Right kidney (tissue), 1 donor: Measurements from ENCODE around the gene IGLL5.

Experiments
- DNase-seq: peaks from one replicate; pipeline ENCODE4 v3.0.0-alpha.2; 2016

IGLL5 gene

DNA sequence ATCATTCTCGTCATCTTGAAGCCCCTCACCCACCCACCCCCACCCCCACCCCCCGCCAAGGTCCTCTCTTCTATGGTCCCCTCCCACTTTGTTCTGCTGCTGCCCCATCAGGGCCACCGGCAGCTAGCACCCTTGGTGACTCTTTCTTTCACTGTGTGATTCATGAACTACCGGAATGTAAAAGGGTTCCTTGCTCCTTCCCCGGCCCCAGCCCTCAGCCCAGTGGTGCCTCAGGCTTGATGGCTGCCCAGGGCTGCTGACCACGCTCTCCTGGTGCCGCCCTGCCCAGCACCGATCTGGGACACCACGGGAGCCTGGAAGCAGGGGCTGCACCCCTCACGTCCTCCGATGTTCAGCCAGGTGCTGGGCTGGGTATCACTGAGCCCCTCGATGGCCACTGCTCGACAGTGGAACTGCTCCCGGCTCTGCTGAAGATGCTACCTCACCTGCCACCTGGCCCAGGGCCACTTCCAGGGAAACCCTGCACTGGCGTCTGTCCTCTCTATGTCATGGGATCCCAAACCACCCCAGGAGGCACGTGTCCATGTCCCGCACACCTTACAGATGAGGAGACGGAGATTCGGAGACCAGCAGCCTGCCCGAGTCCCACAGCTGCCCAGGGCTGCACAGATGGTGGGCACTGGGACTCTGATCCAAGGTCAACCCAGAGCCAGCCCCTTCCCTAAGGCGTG, 39.7 kb downstream of the IGLL5 start:
- no peak for DNase-seq

GRCh38 chr22:22927888-22928665, 40.5 kb downstream of the IGLL5 start:
- DNase-seq, result no peak

DNA sequence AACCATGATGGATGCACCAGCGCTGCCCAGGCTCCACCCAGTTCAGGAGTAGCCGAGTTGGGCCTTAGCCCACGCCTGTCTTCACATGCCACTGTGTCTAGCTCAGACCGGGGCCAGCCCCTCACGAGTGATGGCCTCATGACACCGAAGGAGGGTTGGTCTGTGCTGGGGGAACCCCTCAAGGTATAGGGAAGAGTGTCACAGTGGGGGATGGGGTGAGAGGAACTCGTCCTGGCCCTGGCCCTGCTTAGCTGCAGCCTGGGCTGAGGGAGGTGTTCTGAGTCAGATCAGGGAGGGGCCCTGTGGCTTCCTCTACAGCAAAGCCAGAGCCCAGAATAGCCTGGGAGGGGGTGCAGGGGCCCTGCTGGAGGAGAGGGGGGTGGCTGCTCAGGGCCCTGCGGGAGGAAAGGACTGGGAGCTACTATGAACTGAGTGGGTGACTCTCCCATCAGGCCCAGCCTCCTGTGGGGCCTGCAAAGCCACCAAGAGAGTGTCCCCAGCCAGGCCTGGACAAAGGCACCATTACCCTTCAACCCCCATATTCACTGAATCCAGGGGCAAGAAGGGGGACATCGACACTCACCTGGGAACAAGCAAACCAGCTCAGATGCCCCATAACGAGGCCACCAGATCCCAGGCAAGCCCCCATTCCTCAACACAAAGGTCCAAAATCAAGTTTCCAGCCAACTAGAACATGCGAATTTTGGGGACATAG, 41.2 kb downstream of the IGLL5 start:
- no peak for DNase-seq

GRCh38 chr22:22929381-22930221, 42.0 kb downstream of the IGLL5 start:
- DNase-seq, result no peak

- DNase-seq, result no peak
These were observed 42.5 kb downstream of the IGLL5 start for GRCh38 chr22:22930222-22930497.

- no peak for DNase-seq
These were observed 43.2 kb downstream of the IGLL5 start for GRCh38 chr22:22930571-22931556.

- DNase-seq, result no peak
These were observed 44.1 kb downstream of the IGLL5 start for GRCh38 chr22:22931557-22932270.

DNA sequence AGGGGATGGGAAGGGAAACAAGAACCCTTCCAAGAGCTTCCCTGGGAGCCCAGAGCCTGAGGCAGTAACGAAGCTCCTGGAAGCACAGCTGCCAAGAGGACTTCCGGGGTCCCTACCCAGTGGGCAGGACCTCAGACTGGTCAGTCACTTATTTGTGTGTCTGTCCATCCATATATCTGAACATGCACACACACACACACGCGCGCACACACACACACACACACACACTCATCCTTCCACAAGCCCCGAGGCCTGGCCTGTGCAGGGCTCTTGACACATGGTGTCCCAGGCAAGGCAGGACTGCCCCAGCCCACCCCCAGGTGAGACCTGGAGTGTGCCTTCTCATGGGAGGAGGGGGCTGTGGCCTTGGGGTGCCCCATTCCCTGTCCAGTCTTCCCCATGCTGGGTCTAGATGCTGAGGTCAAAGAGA, 44.9 kb downstream of the IGLL5 start:
- DNase-seq, result no peak

DNA sequence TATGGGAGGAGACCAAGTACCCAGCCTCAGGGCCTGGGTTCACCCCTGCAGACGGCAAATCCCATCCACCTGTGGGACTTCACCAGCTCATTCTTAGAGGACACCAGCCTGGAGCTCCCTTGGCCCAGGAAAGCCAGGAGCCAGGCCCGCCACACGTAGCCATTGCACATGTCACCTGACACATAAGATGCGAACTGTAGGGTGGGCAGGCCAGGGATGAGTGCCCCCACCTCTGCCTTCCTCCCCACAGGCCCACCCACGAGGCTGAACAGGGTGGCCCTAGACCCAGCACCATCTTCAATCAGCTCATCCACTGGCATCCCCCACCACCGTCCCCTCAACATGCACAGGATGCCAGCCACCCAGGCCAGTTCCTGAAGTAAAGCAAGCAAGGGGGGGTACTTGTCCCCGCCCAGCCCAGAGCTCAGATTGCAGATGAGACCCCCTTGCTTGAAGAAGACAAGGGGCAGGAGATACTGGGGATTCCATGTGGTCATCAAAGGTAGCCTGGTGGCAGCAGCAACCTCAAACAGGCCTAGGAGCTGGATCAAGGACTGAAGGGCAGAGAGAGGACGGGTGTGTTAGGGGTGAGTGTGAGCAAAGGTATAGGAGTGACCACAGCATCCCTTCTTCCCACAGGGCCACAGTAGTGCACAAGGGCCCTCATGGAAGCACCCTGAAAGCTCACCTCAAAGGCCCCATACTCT, 45.6 kb downstream of the IGLL5 start:
- no peak for DNase-seq

- no peak for DNase-seq
These were observed 46.4 kb downstream of the IGLL5 start for GRCh38 chr22:22933807-22934542.

DNA sequence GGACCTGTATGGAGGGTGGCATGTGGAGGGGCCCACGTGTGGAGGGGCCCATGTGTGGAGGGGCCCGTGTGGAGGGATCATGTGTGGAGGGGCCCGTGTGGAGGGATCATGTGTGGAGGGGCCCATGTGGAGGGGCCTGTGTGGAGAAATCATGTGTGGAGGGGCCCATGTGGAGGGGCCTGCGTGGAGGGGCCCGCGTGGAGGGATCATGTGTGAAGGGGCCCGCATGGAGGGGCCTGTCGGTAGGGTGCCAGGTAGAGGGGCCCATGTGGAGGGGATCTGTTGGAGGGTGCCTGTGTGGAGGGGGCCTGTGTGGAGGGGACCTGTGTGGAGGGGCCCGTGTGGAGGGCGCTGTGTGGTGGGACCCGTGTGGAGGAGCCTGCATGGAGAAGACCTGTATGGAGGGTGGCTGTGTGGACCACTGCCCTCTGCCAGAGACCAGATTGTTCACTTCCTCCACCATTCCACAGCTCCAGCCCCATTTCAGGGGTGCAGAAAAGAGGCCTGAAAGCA, 47.0 kb downstream of the IGLL5 start:
- DNase-seq, result no peak

DNA sequence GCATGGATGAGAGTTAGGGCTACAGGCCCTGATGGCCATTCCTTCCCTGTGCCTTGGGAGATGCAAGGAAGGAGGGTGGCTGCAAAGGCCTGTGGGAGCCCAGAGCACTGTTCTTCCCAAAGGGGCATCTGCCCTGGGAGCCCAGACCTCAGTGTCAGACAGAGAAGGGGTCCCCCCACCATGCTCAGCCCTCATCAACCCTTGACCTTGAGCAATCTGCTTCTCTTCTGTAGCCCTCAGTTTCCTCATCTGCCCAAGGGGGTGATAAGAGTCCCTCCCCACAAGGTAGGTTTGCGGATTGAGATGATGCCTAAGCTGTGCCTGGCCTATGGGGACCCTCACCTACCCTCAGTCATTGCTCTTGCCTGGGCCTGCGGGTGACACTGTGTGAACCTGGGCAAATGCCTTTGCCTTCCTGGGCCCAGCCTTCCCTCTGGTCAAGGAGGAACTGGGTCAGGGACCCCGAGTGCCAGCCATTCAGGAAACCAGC, 47.5 kb downstream of the IGLL5 start:
- no peak for DNase-seq

- DNase-seq, result no peak
These were observed 48.0 kb downstream of the IGLL5 start for GRCh38 chr22:22935546-22936157.

- DNase-seq, result no peak
These were observed 48.7 kb downstream of the IGLL5 start for GRCh38 chr22:22936180-22936914.

GRCh38 chr22:22936915-22937656, 49.5 kb downstream of the IGLL5 start:
- DNase-seq, result no peak

- no peak for DNase-seq
These were observed 50.4 kb downstream of the IGLL5 start for GRCh38 chr22:22937894-22938480.
